ENCODE data around the gene FAR1.
A peak's percentile ranks its signal among the peaks of the same experiment; 100 is the strongest.
"Not testable (repeated sequence)": the region's sequence is repeated elsewhere in the genome, so short reads cannot be mapped to it uniquely, and the experiment has no call there.

Gene FAR1

GRCh38 chr11:13713982-13714381 lies 45.5 kb downstream of the FAR1 start:
- DNase-seq = no peak

- no peak for DNase-seq
Measured at GRCh38 chr11:13717331-13717730, 48.9 kb downstream of the FAR1 start.

- no peak for DNase-seq
Measured at GRCh38 chr11:13718394-13718793, 49.9 kb downstream of the FAR1 start.

- DNase-seq = no peak
Measured at GRCh38 chr11:13720940-13721339, 52.5 kb downstream of the FAR1 start.

GRCh38 chr11:13721760-13722159 lies 53.3 kb downstream of the FAR1 start:
- no peak for DNase-seq

GRCh38 chr11:13726456-13726855 lies 58.0 kb downstream of the FAR1 start:
- no peak for DNase-seq

- DNase-seq = no peak
Measured at GRCh38 chr11:13728076-13728475, 59.6 kb downstream of the FAR1 start.

- no peak for DNase-seq
Measured at GRCh38 chr11:13734530-13734929, 66.1 kb downstream of the FAR1 start.

- DNase-seq = no peak
Measured at GRCh38 chr11:13745165-13745564, 76.7 kb downstream of the FAR1 start.

GRCh38 chr11:13753316-13753715 lies 84.8 kb downstream of the FAR1 start:
- DNase-seq = not testable (repeated sequence)

- DNase-seq = no peak
Measured at GRCh38 chr11:13759050-13759449, 90.6 kb downstream of the FAR1 start.

GRCh38 chr11:13760115-13760514 lies 91.6 kb downstream of the FAR1 start:
- no peak for DNase-seq

- DNase-seq = no peak
Measured at GRCh38 chr11:13761250-13761649, 92.8 kb downstream of the FAR1 start.

- DNase-seq = no peak
Measured at GRCh38 chr11:13761716-13762115, 93.2 kb downstream of the FAR1 start.

GRCh38 chr11:13762718-13763117 lies 94.2 kb downstream of the FAR1 start:
- no peak for DNase-seq

- DNase-seq = no peak
Measured at GRCh38 chr11:13763341-13763740, 94.9 kb downstream of the FAR1 start.

- DNase-seq = no peak
Measured at GRCh38 chr11:13765886-13766285, 97.4 kb downstream of the FAR1 start.

GRCh38 chr11:13767471-13767870 lies 99.0 kb downstream of the FAR1 start:
- no peak for DNase-seq

GRCh38 chr11:13769188-13769587 lies 100.7 kb downstream of the FAR1 start:
- no peak for DNase-seq

- no peak for DNase-seq
Measured at GRCh38 chr11:13771151-13771550, 102.7 kb downstream of the FAR1 start.

GRCh38 chr11:13772223-13773046 lies 104.0 kb downstream of the FAR1 start:
- DNase-seq = peak; percentile 20

GRCh38 chr11:13775471-13775870 lies 107.0 kb downstream of the FAR1 start:
- no peak for DNase-seq

- DNase-seq = no peak
Measured at GRCh38 chr11:13776134-13776815, 107.8 kb downstream of the FAR1 start.

- no peak for DNase-seq
Measured at GRCh38 chr11:13777341-13777985, 109.0 kb downstream of the FAR1 start.
